ENCODE data around the gene MBOAT1.

DNA sequence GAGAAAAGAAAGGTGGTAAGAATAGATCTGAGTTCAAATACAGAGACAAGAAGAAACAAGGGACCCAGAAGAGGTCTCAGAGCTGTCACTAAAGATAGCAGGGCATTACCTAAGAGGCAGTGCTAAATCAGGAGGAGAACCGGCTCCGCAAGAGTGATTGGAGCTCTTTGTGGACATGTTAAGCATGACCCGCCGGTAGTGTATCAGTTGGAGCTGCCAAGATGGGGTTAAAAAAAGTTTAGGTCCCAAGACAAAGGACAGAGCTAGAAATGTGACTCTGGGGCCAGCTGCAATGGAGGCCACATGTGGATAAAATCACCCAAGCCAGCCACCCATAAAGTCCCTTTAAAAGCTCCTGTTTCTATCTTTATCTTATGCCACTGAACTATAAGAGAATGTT lies 93.4 kb downstream of the MBOAT1 start:
- TF ChIP-seq, protein P1, sequence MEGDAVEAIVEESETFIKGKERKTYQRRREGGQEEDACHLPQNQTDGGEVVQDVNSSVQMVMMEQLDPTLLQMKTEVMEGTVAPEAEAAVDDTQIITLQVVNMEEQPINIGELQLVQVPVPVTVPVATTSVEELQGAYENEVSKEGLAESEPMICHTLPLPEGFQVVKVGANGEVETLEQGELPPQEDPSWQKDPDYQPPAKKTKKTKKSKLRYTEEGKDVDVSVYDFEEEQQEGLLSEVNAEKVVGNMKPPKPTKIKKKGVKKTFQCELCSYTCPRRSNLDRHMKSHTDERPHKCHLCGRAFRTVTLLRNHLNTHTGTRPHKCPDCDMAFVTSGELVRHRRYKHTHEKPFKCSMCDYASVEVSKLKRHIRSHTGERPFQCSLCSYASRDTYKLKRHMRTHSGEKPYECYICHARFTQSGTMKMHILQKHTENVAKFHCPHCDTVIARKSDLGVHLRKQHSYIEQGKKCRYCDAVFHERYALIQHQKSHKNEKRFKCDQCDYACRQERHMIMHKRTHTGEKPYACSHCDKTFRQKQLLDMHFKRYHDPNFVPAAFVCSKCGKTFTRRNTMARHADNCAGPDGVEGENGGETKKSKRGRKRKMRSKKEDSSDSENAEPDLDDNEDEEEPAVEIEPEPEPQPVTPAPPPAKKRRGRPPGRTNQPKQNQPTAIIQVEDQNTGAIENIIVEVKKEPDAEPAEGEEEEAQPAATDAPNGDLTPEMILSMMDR (IDR thresholded peaks at IDR 0.05), result no peak
- TF ChIP-seq POLR2A (IDR thresholded peaks at IDR 0.05) (no peak), POLR2AphosphoS5 (IDR thresholded peaks at IDR 0.05; ENCODE audit: insufficient read depth in 1 of 2, low read depth in 1 of 2) (no peak)
